GM12872 (cell line): ENCODE data around the gene HLX.

Source experiments
- TF ChIP-seq, protein P1 (sequence below): IDR thresholded peaks from 3 replicates; pipeline ENCODE4 v1.5.1; 2011; ENCODE audit warnings: low read depth, mild to moderate bottlenecking, low read length, moderate library complexity; ENCODE audit not compliant: insufficient read depth

Gene HLX

DNA sequence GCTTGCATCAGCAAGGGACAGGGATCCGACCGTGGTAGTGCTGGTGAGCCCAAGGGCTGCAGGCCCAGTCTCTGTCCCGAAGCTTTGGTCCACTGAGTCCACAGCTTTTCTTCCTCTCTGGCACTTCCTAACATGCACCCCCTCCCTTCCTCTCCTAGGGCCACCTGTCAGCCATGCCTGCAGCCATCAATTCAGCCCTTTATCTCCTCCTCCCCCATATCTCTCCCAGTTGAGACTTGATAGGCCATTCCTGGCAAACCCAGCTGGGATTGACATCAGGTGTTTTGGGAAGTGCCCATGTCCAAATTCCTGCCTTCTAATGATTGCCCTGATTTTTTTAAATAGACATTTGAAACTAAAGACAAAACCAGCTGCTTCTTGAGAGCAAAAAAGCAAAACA is 25.6 kb downstream of the HLX start:
- TF ChIP-seq, protein P1, sequence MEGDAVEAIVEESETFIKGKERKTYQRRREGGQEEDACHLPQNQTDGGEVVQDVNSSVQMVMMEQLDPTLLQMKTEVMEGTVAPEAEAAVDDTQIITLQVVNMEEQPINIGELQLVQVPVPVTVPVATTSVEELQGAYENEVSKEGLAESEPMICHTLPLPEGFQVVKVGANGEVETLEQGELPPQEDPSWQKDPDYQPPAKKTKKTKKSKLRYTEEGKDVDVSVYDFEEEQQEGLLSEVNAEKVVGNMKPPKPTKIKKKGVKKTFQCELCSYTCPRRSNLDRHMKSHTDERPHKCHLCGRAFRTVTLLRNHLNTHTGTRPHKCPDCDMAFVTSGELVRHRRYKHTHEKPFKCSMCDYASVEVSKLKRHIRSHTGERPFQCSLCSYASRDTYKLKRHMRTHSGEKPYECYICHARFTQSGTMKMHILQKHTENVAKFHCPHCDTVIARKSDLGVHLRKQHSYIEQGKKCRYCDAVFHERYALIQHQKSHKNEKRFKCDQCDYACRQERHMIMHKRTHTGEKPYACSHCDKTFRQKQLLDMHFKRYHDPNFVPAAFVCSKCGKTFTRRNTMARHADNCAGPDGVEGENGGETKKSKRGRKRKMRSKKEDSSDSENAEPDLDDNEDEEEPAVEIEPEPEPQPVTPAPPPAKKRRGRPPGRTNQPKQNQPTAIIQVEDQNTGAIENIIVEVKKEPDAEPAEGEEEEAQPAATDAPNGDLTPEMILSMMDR, result no peak

DNA sequence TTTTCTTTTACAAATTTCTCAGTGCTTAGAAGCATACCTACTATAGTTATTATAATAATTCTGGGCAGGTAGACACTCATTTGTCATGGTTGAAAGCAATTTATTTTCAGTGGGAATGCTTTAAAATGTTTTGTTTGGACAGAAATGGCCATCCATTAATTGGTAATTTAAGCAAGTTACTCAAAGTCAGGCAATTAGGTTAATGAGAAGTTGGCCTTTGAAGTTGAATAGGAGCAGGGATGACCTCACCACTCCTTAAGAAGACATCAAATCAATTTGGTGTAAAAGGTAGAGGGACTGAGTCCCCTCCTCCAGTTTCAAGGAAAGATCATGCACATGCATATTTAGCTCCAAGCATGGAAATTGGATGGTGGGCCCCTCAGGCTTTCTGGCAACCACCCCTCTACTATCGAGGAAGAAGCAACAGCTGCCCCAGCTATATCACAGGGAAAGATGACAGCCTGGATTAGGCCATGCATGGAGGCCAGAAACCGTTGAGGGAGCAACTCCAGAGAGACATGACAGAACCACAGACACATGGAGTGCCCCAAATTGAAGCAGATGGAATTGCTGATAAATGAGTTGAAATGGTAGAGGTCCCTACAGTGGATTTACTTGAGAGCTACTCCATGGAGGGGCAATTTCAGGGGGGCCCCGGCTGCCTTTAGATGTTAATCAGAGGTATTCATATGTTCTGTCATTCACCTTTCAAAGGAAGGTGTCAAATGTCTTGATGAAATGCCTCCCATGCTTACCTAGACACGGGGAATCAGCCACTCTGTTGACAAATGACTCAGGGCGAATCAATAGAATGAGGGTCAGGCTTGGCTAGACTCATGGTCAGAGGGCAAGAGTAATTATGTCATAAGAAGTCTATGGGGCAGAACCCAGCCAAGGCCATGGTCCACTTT is 26.7 kb downstream of the HLX start:
- TF ChIP-seq, protein P1, result no peak

DNA sequence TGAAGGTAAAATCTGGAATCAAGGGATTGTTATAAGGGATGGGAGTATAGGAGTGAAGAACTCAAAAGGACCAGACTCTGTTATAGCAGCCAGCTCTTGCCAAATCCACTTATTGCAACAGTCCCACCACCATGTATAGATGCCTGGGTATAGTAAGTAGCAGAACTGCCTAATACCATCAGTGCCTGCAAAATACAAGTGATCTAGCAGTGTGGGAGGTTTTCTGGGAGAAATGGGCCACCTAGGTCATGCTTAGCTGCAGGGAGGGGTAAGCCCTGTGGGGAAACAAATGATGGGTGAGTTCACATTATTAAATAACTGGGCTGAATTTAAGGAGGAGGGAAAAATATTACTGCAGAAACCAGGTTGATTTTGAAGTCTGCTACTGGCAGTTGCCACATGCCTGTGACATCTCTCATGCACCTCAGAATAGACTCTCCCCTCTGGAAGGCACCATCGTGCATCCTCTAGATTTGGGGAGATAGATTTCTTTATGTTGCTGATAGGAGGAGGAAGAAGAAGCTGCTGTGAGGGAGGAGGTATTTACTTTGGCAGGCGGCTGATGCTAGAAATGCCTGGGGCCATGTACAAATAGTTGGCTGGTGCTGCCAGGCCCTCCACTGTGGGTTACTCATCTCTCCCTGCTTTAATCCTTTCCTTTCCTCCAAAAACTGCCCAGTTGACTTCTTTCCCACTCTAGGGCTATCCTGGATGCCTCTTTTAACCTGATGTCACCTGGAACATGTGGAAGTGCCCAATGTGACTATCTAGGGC is 27.5 kb downstream of the HLX start:
- TF ChIP-seq, protein P1, result no peak

DNA sequence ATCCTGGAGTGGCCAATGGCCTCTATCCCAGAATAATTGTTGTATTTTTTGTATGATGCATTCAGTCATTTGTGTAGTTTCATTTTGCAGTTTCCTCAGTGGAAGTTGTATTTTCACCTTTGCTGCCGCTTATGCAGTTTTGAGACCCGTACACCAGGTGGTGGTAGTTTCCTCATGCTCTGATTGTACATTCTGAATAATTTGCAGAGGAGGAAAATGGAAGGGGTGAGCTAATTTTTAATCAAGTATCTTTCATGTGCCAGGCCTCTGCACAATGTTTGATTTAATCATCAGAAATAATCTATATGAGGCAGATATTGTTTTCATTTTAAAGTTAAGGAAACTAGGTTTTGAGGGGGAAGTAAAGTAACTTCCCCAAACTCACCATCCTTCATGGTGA is 29.5 kb downstream of the HLX start:
- TF ChIP-seq, protein P1, result peak; percentile 45; the same call in 2 of the 3 replicates

DNA sequence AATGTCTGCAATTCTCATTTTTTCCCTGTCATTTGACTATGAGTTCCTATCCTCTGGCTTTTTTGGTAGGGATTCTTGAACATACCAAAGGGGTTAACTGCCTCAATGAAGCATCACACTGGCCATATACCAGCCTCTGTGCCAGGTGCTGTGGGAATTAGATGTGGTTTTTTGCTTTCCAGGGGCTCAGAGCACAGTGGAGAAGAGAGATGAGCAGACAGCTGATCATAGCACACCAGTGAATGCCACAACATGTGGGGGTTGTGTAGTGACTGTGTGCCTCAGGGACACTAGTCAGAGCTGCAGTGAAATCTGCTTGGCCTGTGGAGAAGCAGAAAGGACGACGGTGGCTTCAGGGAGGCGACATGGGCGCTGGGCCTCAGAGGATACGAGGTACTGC is 30.8 kb downstream of the HLX start:
- TF ChIP-seq, protein P1, result no peak

DNA sequence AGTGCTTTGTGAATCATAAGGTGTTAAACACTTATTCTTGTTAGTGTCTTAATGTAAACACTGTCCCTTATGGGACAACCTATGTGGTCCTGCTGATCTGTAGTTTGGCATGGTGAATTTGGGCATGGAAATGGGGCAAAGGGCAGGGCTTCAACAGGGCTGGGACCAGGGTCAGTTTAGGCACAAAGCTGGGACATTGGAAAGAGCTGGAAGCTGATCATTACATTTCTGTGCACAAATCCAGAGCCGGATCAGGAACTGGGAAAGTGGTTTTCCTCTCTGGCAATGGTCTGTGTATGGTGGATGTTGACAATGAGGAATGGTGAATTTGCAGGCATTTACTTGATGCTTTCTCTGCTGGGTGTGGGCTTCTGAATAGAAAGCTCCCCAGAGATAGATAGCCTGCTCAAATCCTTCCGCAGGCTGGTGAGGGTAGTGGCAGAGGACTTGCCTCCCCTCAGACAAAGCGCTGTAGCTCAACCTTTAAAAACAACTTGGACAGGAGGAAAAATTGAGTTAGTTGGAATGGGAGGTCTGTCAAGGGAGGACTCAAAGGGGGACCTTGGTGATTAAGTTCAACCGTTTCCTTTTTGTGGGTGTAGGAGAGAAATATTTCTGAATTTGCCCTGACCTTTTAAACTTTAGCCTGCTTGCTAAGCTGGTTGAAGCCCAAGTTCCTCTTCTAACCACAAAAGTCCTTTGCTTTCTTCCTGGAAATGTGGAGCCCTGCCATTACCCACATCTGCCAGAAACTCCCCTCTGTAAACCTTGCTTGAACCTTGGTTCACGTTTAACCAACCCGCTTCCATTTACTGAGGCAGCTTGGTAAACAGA is 35.3 kb downstream of the HLX start:
- TF ChIP-seq, protein P1, result no peak

DNA sequence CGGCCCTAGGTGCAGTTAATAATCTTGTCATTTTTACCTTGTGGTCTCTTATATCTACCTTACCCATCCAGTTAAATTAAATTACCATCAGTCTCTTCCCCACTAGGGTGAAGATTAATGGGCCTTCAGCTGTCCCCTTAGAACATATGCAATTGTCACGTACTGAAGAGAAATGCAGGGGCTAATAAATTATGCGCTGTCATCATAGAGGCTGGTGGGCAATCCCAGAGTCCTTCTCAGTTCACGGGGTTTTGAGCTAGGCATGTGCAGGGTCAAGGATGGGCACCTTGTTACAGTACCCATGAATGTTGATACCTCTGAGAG is 35.8 kb downstream of the HLX start:
- TF ChIP-seq, protein P1, result no peak
